Measurements from ENCODE around the gene ZNF471.

- no peak for TF ChIP-seq CTCF (IDR thresholded peaks at IDR 0.05)
- no peak for TF ChIP-seq POLR2A (IDR thresholded peaks at IDR 0.05)
Observed at GRCh38 chr19:56537442-56537841, 29.8 kb downstream of the ZNF471 start.

Measured in right lobe of liver (tissue), 4 donors.